CD14-positive monocyte (primary cell): ENCODE measurements around the gene SNAP29. TPM values are rescaled to one million over a fixed set of nuclear protein-coding genes. Genes with fewer than 3 reads are reported as not detected.
A peak's percentile ranks its signal among the peaks of the same experiment; 100 is the strongest.
"Not testable (repeated sequence)": the region's sequence is repeated elsewhere in the genome, so short reads cannot be mapped to it uniquely, and the experiment has no call there.

Experiments
- DNase-seq, 3 donors: peaks; one replicate each; pipeline ENCODE4 v3.0.0-alpha.2; 2011 to 2022
- H2AFZ ChIP-seq: 2 replicates; pipeline ENCODE4 v1.6.0; 2012; ENCODE audit warnings: mild to moderate bottlenecking, low read depth, low read length, inconsistent platforms; ENCODE audit not compliant: insufficient read depth, poor library complexity, severe bottlenecking
- H3K27ac ChIP-seq, 2 donors: 1 replicate in 1 of 2; 2 replicates in 1 of 2; pipeline ENCODE4 v1.5.1; 2012 to 2013; ENCODE audit warnings: low read length in 2 of 2, control low read depth in 1 of 2, inconsistent platforms in 1 of 2, low read depth in 1 of 2, mild to moderate bottlenecking in 1 of 2
- H3K27me3 ChIP-seq, 2 donors: one replicate each; pipeline versions ENCODE4 v1.6.0 to v1.6.1; 2011 to 2013; ENCODE audit warnings: low read length in 2 of 2; ENCODE audit not compliant: control insufficient read depth in 2 of 2, insufficient read depth in 2 of 2
- H3K36me3 ChIP-seq, 2 donors: replicated peaks in 1 of 2; 1 replicate in 1 of 2; 2 replicates in 1 of 2; pipeline versions ENCODE4 v1.5.1 to v1.6.1; 2012 to 2013; ENCODE audit warnings: low read length in 2 of 2, control low read depth in 1 of 2, inconsistent platforms in 1 of 2, mild to moderate bottlenecking in 1 of 2; ENCODE audit not compliant: insufficient read depth in 2 of 2, control insufficient read depth in 1 of 2
- H3K4me1 ChIP-seq, 2 donors: 1 replicate in 1 of 2; 2 replicates in 1 of 2; pipeline versions ENCODE4 v1.5.1 to v1.6.1; 2012 to 2013; ENCODE audit warnings: low read length in 2 of 2, control low read depth in 1 of 2, inconsistent platforms in 1 of 2, mild to moderate bottlenecking in 1 of 2, moderate library complexity in 1 of 2; ENCODE audit not compliant: insufficient read depth in 2 of 2, control insufficient read depth in 1 of 2
- H3K4me2 ChIP-seq: replicated peaks from 2 replicates; pipeline ENCODE3; 2012; ENCODE audit warnings: low read length, moderate library complexity, mild to moderate bottlenecking; ENCODE audit not compliant: poor library complexity, severe bottlenecking; ENCODE audit errors: extremely low read depth
- H3K4me3 ChIP-seq, 3 experiments: fragments of 200-600 bp in 1 of 3; sonication (generic) in 1 of 3; replicated peaks in 1 of 3; 1 replicate in 2 of 3; 2 replicates in 1 of 3; pipeline ENCODE4 v1.5.1; 2011 to 2013; ENCODE audit warnings: low read length in 3 of 3, mild to moderate bottlenecking in 3 of 3, control low read depth in 2 of 3, low read depth in 2 of 3, inconsistent platforms in 1 of 3, moderate library complexity in 1 of 3
- H3K79me2 ChIP-seq: 2 replicates; pipeline ENCODE4 v1.6.0; 2012; ENCODE audit warnings: mild to moderate bottlenecking, control low read depth, inconsistent platforms, low read length, moderate library complexity; ENCODE audit not compliant: insufficient read depth
- H3K9ac ChIP-seq: 2 replicates; pipeline ENCODE4 v1.6.0; 2017; ENCODE audit warnings: low read length, mild to moderate bottlenecking; ENCODE audit not compliant: insufficient read depth, poor library complexity, severe bottlenecking
- H3K9me3 ChIP-seq, 2 donors: replicated peaks in 1 of 2; 1 replicate in 1 of 2; 2 replicates in 1 of 2; pipeline versions ENCODE4 v1.5.1 to v1.6.1; 2012 to 2013; ENCODE audit warnings: low read length in 2 of 2, control low read depth in 1 of 2; ENCODE audit not compliant: control insufficient read depth in 1 of 2, insufficient read depth in 1 of 2
- H4K20me1 ChIP-seq: 2 replicates; pipeline ENCODE4 v1.6.0; 2012; ENCODE audit warnings: mild to moderate bottlenecking, low read length, control low read depth, moderate library complexity; ENCODE audit not compliant: insufficient read depth
- H3K27ac Mint-ChIP-seq, 7 donors: one replicate each; pipeline ENCODE4 v1.8.0; 2020; ENCODE audit warnings: mild to moderate bottlenecking in 7 of 7, mixed read lengths in 7 of 7, moderate library complexity in 6 of 7, inconsistent platforms in 2 of 7
- H3K27me3 Mint-ChIP-seq, 3 donors: one replicate each; pipeline ENCODE4 v1.8.0; 2021 to 2022; ENCODE audit warnings: low read depth in 3 of 3, mild to moderate bottlenecking in 3 of 3, mixed read lengths in 3 of 3, moderate library complexity in 3 of 3, inconsistent platforms in 1 of 3
- H3K36me3 Mint-ChIP-seq, 2 donors: one replicate each; pipeline ENCODE4 v1.8.0; 2020; ENCODE audit warnings: mixed read lengths in 2 of 2, inconsistent platforms in 1 of 2, mild to moderate bottlenecking in 1 of 2
- H3K4me1 Mint-ChIP-seq: one replicate; pipeline ENCODE4 v1.8.0; 2020; ENCODE audit warnings: mild to moderate bottlenecking, mixed read lengths
- H3K4me3 Mint-ChIP-seq, 2 donors: one replicate each; pipeline ENCODE4 v1.8.0; 2020; ENCODE audit warnings: mild to moderate bottlenecking in 2 of 2, mixed read lengths in 2 of 2, moderate library complexity in 1 of 2
- H3K9me3 Mint-ChIP-seq, 7 donors: one replicate each; pipeline ENCODE4 v1.8.0; 2020 to 2022; ENCODE audit warnings: mixed read lengths in 7 of 7, mild to moderate bottlenecking in 6 of 7, moderate library complexity in 6 of 7, inconsistent platforms in 2 of 7
- CTCF ChIP-seq: fragments of 200-600 bp; IDR thresholded peaks from one replicate; pipeline ENCODE4 v1.8.0; 2022; ENCODE audit warnings: antibody characterized with exemption, mild to moderate bottlenecking
- WGBS: methylation state at CpG from one replicate; pipeline ENCODE4 v1.1.5; 2013; ENCODE audit warnings: missing lambda C conversion rate; ENCODE audit not compliant: insufficient coverage; 5-methylcytosine and 5-hydroxymethylcytosine counted together
- intact Hi-C, 2 donors: fragments of 100-400 bp; cut with micrococcal nuclease; formaldehyde crosslinking; loops; one replicate each; pipeline versions ENCODE4 v1.15.0 to v1.15.1; 2023
- polyA plus RNA-seq, 3 donors: library from polyadenylated mRNA; depleted of rRNA in 1 of 3; unstranded in 2 of 3; stranded (reverse) in 1 of 3; fragments of 300-500 nt in 2 of 3; fragments of >200 nt in 1 of 3; fragmentation: Illumina TruSeq in 2 of 3; gene quantifications; 1 replicate in 2 of 3; 2 replicates in 1 of 3; pipeline ENCODE4 v1.2.3, GENCODE V29; 2012 to 2021

Gene SNAP29
- polyA plus RNA-seq, 3 donors, result 22.3 to 32.8 (median 28.9) TPM

- no peak overlapping the region for H3K4me3 Mint-ChIP-seq
- no peak overlapping the region for H3K4me2 ChIP-seq
- H3K27ac Mint-ChIP-seq, result peak overlapping the region in 2 of 7 donors; percentile 37 to 61
- H3K79me2 ChIP-seq, result no peaks in the 10 kb centered on the region
- H3K27me3 Mint-ChIP-seq, result no peaks in the 10 kb centered on the region
- no peaks in the 10 kb centered on the region for H3K27me3 ChIP-seq
- no peak for TF ChIP-seq CTCF
- H3K36me3 ChIP-seq, result peaks cover 51 to 89% of the 10 kb centered on the region in 2 donors
- no peaks in the 10 kb centered on the region for H4K20me1 ChIP-seq
- no peak for DNase-seq
- peak overlapping the region in 1 of 2 donors; percentile 8 for H3K27ac ChIP-seq
- WGBS, result 90% methylated on average over 2 of the region's 6 CpGs
- no peak overlapping the region for H2AFZ ChIP-seq
- peaks cover 73 to 89% of the 10 kb centered on the region in 2 donors for H3K36me3 Mint-ChIP-seq
- H3K4me3 ChIP-seq, result no peak overlapping the region
- intact Hi-C loops, result no loop called here
- no peak overlapping the region for H3K9ac ChIP-seq
- no peaks in the 10 kb centered on the region for H3K4me1 Mint-ChIP-seq
- no peaks in the 10 kb centered on the region for H3K4me1 ChIP-seq
- no peaks in the 10 kb centered on the region for H3K9me3 Mint-ChIP-seq
- no peaks in the 10 kb centered on the region for H3K9me3 ChIP-seq
These were observed 33.2 kb upstream of the SNAP29 start for GRCh38 chr22:20825624-20826023.

- H3K4me1 Mint-ChIP-seq, H3K4me1 ChIP-seq, H3K4me3 Mint-ChIP-seq, H3K27ac Mint-ChIP-seq, H3K27me3 ChIP-seq, H3K79me2 ChIP-seq, H4K20me1 ChIP-seq, H2AFZ ChIP-seq, H3K9me3 ChIP-seq, DNase-seq, H3K9ac ChIP-seq, H3K9me3 Mint-ChIP-seq, H3K27me3 Mint-ChIP-seq, H3K4me3 ChIP-seq, intact Hi-C loops, H3K4me2 ChIP-seq, H3K27ac ChIP-seq: not testable (repeated sequence)
- peaks cover 78 to 94% of the 10 kb centered on the region in 2 donors for H3K36me3 Mint-ChIP-seq
- no CpG with 5 or more reads among the region's 5 CpGs for WGBS
- peaks cover 55 to 89% of the 10 kb centered on the region in 2 donors for H3K36me3 ChIP-seq
These were observed 32.2 kb upstream of the SNAP29 start for GRCh38 chr22:20826373-20827152.
